COLO829 (cell line): ENCODE data around the gene DPF1.
"Not testable (repeated sequence)": the region's sequence is repeated elsewhere in the genome, so short reads cannot be mapped to it uniquely, and the experiment has no call there.

Experiments
- DNase-seq: peaks from one replicate; pipeline ENCODE4 v3.0.0; 2012; ENCODE audit warnings: low spot score

The DPF1 gene

GRCh38 chr19:38250821-38251563 is 27.0 kb upstream of the DPF1 start:
- no peak for DNase-seq

- DNase-seq, result no peak
Measured at GRCh38 chr19:38250428-38250820, 26.4 kb upstream of the DPF1 start.

DNA sequence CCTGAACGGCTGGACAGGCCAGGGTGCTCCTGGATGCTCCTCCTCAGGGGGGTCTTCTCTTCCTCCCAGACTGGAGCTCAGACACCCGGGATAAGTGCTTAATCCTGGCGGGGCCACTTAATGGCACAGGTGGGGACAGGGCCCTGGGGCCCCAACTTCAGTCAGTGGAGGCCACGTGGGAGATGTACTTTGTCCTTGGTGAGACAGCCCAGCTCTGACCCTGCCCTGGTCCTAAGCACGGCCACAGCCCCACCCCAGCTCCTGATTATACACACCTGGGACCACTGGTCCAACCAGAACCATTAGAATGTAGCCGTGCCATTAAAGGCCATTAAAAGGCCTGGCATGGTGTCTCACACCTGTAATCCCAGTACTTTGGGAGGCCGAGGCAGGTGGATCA is 24.4 kb upstream of the DPF1 start:
- DNase-seq, result no peak

- no peak for DNase-seq
Measured at GRCh38 chr19:38247734-38248268, 23.8 kb upstream of the DPF1 start.

DNA sequence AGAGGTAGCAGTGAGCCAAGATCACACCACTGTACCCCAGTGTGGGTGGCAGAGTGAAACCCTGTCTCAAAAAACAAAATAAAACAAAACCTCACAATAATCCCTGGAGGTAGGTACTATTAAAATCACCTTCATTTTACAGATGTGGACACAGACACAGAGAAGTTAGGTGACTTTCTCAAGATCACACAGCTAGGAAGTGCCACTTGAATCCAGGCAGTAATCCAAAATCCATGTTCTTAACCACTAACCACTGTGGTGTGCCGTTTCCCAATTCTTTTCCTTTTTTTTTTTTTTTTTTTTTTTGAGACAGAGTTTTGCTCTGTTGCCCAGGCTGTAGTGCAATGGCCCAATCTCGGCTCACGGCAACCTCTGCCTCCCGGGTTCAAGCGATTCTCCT is 23.1 kb upstream of the DPF1 start:
- DNase-seq, result no peak

DNA sequence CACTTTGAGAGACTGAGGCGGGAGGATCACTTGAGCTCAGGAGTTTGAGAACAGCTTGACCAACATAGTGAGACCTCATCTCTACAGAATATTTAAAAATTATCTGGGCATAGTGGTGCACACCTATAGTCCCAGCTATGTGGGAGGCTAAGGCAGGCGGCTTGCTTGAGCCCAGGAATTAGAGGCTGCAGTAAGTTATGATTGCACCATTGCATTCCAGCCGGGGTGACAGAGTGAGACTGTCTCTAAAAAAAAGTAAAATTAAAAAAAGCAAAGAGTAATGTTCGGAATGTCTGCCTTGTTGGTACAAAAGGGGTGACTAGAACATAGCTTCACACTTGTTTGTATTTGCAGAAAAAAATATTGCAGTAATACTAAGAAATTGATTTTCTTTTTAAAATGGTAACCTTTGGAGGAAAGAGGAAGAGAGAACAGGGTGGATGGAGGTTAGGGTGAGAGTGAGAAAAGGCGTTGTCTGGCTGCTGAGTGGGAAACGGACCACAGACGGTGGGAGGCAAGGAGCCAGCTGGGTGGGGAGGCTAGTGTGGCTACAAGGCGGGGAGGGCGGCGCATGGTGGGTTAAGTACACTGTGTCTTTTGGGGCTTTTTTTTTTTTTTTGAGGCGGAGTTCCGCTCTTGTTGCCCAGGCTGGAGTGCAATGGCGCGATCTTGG is 21.9 kb upstream of the DPF1 start:
- DNase-seq, result no peak

GRCh38 chr19:38243279-38243673 is 19.3 kb upstream of the DPF1 start:
- DNase-seq, result no peak

DNA sequence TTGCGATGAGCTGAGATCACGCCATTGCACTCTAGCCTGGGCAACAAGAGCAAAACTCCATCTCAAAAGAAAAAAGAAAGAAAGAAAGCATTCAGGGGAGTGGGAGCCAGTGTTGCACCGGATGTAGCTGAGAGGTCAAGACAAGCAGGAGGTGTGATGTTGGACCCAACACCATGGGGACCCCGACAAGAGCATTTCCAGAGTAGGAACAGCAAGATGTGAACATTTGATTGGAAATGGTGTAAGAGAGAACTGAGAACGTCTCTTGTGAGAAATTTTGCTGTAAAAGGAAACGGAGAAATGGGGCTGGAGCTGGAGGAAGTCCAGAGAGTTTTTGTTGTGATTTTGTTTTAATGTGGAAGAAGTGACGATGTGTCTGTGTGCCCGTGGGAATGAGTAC is 15.8 kb upstream of the DPF1 start:
- no peak for DNase-seq

- DNase-seq, result no peak
Measured at GRCh38 chr19:38234615-38235014, 10.6 kb upstream of the DPF1 start.

DNA sequence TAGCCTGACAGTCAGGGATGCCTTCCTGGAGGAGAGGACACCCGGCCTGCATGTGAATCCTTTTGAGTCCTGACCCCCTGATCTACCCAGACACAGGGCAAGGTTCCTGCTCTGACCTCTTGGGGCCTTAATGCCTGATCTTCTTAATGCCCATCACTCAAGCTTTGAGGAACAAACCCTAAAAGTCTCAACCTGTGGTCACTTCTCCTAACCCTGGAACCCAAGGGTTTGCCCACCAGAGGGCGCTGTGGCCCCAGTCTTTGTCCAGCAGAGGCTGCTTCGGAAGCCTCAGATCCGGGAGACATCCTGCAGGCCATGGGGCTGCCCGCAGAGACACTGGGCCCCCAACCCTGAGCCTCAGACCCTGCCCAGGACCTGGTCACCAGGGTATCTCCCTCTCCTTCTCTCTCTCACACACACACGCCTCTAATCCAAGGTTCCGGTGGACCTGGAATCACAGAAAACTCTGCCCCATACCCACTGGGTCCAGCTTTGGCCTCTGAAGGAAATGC is 9.8 kb upstream of the DPF1 start:
- DNase-seq, result peak; percentile 76

GRCh38 chr19:38231918-38232317 is 7.9 kb upstream of the DPF1 start:
- no peak for DNase-seq

DNA sequence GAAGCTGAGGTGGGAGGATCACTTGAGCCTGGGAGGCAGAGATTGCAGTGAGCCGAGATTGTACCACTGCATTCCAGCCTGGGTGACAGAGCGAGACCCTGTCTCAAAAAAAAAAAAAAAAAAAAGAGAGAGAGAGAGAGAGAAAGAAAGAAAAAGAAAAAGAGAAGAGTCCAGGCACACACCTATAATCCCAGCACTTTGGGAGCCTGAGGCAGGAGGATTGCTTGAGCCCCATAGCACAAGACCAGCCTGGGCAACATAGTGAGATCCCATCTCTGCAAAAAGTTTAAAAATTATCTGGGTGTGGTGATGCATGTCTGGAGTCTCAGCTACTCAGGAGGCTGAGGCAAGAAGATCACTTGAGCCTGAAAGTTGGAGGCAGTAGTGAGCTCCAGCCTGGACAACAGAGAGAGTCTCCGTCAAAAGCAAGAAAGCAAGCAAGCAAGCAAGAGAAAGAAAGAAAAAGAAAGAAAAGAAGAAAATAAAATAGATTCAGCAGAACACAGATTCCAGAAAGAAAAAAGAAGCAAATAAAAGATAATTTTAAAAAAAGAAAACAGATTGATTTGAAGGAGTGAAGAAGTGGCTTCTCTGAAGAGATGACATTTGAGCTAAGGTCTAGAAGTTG is 6.6 kb upstream of the DPF1 start:
- DNase-seq, result not testable (repeated sequence)

DNA sequence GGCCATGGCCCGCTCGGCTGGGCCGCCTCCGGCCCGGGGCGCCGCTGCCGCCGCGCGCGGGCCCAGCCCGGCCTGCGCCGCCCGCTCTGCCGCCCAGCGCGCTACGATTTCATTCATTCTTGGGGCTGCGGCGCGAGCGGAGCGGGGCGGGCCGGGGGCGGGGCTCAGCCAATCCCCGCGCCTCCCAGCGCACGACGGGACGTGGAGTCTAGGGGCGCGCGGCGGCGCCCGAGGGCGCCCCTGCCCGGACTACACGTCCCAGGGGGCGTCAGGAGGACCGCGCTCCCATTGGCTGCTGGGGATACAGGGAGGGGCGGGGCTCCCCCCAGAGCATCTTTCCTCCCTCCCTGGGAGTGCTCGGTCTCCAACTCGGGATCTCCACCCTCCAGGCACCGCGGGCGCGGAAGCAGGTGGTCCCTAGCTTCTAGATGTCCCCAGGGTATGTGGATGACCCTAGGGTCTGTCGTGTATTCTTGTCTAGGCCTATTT is 5.6 kb upstream of the DPF1 start:
- peak; percentile 36 for DNase-seq

DNA sequence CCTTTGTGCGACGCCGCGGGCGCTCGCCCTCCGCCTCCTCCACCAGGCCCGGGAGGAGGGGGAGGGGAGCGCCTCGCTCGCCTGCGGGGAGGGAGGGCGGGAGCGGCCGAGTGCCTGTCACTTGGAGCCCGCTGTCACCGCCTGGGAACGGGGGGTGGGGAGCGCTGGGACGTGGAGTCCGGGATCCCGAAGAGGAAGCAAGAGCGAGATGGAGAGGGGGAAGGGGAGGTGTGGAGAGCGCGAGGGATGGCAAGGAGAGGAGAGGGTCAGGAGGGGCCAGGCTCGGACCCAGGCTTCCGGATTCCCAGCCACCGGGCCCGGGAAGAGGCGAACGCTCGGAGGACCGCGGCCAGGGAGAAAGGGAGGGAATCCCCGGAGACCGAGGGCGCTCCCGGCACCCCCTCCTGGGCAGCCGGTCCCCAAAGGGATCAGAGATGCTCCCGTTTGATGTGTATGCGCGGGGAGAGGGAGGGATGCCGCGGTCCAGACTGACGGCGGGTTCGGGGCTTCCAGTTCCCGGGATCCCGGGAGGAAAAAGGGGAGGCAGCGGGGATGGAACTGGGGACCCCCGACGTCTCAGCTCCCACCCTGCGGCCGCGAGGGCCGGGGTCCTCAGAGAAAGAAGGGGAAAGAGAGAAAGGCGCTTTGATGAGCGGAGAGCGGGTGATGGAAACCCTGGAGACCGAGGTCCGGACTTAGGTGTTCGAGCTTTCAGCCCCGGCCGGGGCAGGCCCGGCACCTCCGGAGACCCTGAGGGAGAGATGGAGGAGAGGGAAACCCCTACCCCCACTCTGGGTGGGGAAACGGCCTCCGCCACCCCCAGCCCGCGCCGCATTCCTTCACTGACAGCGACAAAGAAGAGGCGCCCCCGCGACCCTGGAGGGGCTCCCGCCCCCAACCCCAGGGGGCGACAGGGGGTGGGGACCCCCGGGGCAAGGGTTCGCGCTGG is 4.7 kb upstream of the DPF1 start:
- DNase-seq, result no peak

DNA sequence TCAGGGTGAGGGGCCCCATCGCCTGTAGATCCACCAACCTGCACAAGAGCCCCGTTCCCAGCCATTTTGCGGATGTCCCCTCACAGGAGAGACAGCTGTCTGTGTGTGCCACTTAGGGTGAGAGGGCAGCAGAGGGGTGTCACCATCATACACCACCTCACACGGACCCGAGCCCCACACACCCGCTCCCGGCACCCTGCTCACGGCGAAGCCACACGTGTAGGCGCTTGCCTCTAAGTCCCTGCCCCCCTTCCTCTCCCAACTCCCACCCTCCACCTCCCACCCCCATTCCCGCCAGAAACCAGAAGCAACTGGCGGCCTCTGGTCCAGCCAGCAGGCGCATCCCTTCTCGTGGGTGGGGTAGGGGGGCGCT is 4.0 kb upstream of the DPF1 start:
- DNase-seq, result no peak

- no peak for DNase-seq
Measured at GRCh38 chr19:38227287-38228004, 3.4 kb upstream of the DPF1 start.

GRCh38 chr19:38224863-38225218 is 819 bp upstream of the DPF1 start:
- DNase-seq, result not testable (repeated sequence)

DNA sequence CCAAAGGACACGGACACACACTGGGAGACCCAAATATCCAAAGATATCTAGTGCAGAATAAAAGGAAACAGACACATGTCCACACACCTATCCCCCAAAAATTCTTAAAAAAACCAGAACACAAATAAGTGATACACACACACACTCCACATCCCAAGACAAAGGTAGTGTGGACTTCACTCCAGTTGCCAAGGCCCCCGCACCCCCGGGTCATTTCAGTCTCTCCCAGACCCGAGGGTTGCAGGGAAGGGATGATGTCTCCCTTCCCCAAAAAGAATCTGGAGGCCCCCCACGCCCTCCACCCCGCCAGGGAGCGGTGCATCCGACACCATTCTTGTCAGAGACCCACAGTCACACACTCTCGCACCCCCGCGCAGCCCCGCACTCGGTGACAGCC is 407 bp downstream of the DPF1 start:
- DNase-seq, result no peak

- no peak for DNase-seq
Measured at GRCh38 chr19:38223119-38223523, 901 bp downstream of the DPF1 start.

- DNase-seq, result no peak
Measured at GRCh38 chr19:38221919-38222830, 1.8 kb downstream of the DPF1 start.
